ENCODE data around the gene CISD3. TPM values are rescaled to one million over a fixed set of nuclear protein-coding genes. Genes with fewer than 3 reads are reported as not detected.

CISD3 gene
- total RNA-seq, result 27.6 TPM

- H3K4me3 ChIP-seq, result peak within 1 kb of the TSS; percentile 89 to 93
- H3K4me1 ChIP-seq, result peaks cover 5 to 20% of the 10 kb centered on the region in 2 donors
- H3K27me3 ChIP-seq, result no peaks in the 10 kb centered on the region
- no peaks in the 10 kb centered on the region for H3K9me3 ChIP-seq
- peak; percentile 19 to 98 (median 47) for TF ChIP-seq CTCF (IDR thresholded peaks at IDR 0.05)
- peaks cover 0 to 16% of the 10 kb centered on the region in 2 donors for H3K36me3 ChIP-seq
- H3K27ac ChIP-seq, result peak within 1 kb of the TSS; percentile 86 to 89
- intact Hi-C loops (cut with DNase I), result loop anchor here (1.0 to 5.0 kb wide), 4 partner anchors 18 to 53 kb away; partner anchors contain the start of genes PCGF2 and PSMB3
- DNase-seq (ENCODE audit: low spot score in 2 of 2), result peak in 1 of 2 donors; percentile 91
Measured at GRCh38 chr17:38729886-38730525, at the start of gene CISD3. Gene CISD3 (plus strand): TSS chr17:38730341. CDS start chr17:38730359, 18 bp downstream.

- no peak overlapping the region for H3K4me3 ChIP-seq
- intact Hi-C loops (cut with DNase I), result no loop called here
- no peak for TF ChIP-seq CTCF (IDR thresholded peaks at IDR 0.05)
- H3K27ac ChIP-seq, result no peak overlapping the region
- no peaks in the 10 kb centered on the region for H3K27me3 ChIP-seq
- no peaks in the 10 kb centered on the region for H3K4me1 ChIP-seq
- no peaks in the 10 kb centered on the region for H3K9me3 ChIP-seq
- DNase-seq (ENCODE audit: low spot score in 2 of 2), result no peak
- H3K36me3 ChIP-seq, result no peaks in the 10 kb centered on the region
Measured at GRCh38 chr17:38681096-38681495, 49.0 kb upstream of the CISD3 start.

- TF ChIP-seq CTCF (IDR thresholded peaks at IDR 0.05), result no peak
- intact Hi-C loops (cut with DNase I), result no loop called here
- no peaks in the 10 kb centered on the region for H3K27me3 ChIP-seq
- no peaks in the 10 kb centered on the region for H3K36me3 ChIP-seq
- no peak overlapping the region for H3K27ac ChIP-seq
- H3K4me3 ChIP-seq, result no peak overlapping the region
- no peak for DNase-seq (ENCODE audit: low spot score in 2 of 2)
- no peaks in the 10 kb centered on the region for H3K4me1 ChIP-seq
- no peaks in the 10 kb centered on the region for H3K9me3 ChIP-seq
Measured at GRCh38 chr17:38685491-38685890, 44.6 kb upstream of the CISD3 start.

GRCh38 chr17:38687286-38687685, 42.9 kb upstream of the CISD3 start:
- no peaks in the 10 kb centered on the region for H3K9me3 ChIP-seq
- no peaks in the 10 kb centered on the region for H3K36me3 ChIP-seq
- TF ChIP-seq CTCF (IDR thresholded peaks at IDR 0.05), result no peak
- no peak overlapping the region for H3K4me3 ChIP-seq
- no peaks in the 10 kb centered on the region for H3K27me3 ChIP-seq
- DNase-seq (ENCODE audit: low spot score in 2 of 2), result no peak
- no peak overlapping the region for H3K27ac ChIP-seq
- H3K4me1 ChIP-seq, result no peaks in the 10 kb centered on the region
- intact Hi-C loops (cut with DNase I), result no loop called here

GRCh38 chr17:38690386-38690785, 39.8 kb upstream of the CISD3 start:
- Histone ChIP-seq H3K27me3 (no peaks in the 10 kb centered on the region), H3K9me3 (no peaks in the 10 kb centered on the region), H3K36me3 (no peaks in the 10 kb centered on the region), H3K27ac (no peak overlapping the region), H3K4me3 (no peak overlapping the region), H3K4me1 (peaks cover 0 to 3% of the 10 kb centered on the region in 2 donors)
- intact Hi-C loops (cut with DNase I), result no loop called here
- no peak for DNase-seq (ENCODE audit: low spot score in 2 of 2)
- TF ChIP-seq CTCF (IDR thresholded peaks at IDR 0.05), result no peak
